Breast epithelium (tissue), 3 donors: ENCODE results near the gene KIR2DL3.
"Not testable (repeated sequence)": the region's sequence is repeated elsewhere in the genome, so short reads cannot be mapped to it uniquely, and the experiment has no call there.

ENCODE experiments used
- CTCF ChIP-seq, 3 donors: fragments of 450-650 bp; IDR thresholded peaks; one replicate each; pipeline ENCODE4 v1.5.1; 2016 to 2017; ENCODE audit warnings: antibody characterized with exemption in 3 of 3, mild to moderate bottlenecking in 3 of 3, moderate library complexity in 3 of 3
- POLR2A ChIP-seq: fragments of 450-650 bp; IDR thresholded peaks from one replicate; pipeline ENCODE4 v1.6.1; 2016; ENCODE audit warnings: antibody characterized with exemption, mild to moderate bottlenecking, moderate library complexity

- not testable (repeated sequence) for TF ChIP-seq CTCF (IDR thresholded peaks at IDR 0.05); POLR2A
Observed at GRCh38 chr19:54697716-54698115, 40.6 kb upstream of the KIR2DL3 start.
